Activated naive CD8-positive, alpha-beta T cell treated with anti-CD3 and anti-CD28 coated beads for 36 hours (primary cell): Measurements from ENCODE around the gene TFCP2L1. TPM values are rescaled to one million over a fixed set of nuclear protein-coding genes. Genes with fewer than 3 reads are reported as not detected.
A peak's percentile ranks its signal among the peaks of the same experiment; 100 is the strongest.

Experiments
- DNase-seq: peaks from one replicate; pipeline ENCODE4 v3.0.0; 2021
- H3K27ac Mint-ChIP-seq: one replicate; pipeline ENCODE4 v1.8.0; 2022; ENCODE audit warnings: mild to moderate bottlenecking, moderate library complexity, mixed read lengths
- H3K27me3 Mint-ChIP-seq: one replicate; pipeline ENCODE4 v1.8.0; 2022; ENCODE audit warnings: mild to moderate bottlenecking, mixed read lengths
- H3K36me3 Mint-ChIP-seq: one replicate; pipeline ENCODE4 v1.8.0; 2021; ENCODE audit warnings: mild to moderate bottlenecking, mixed read lengths
- H3K4me1 Mint-ChIP-seq: one replicate; pipeline ENCODE4 v1.8.0; 2021; ENCODE audit warnings: mixed read lengths
- H3K4me3 Mint-ChIP-seq: one replicate; pipeline ENCODE4 v1.8.0; 2022; ENCODE audit warnings: mild to moderate bottlenecking, moderate library complexity, mixed read lengths
- H3K9me3 Mint-ChIP-seq: one replicate; pipeline ENCODE4 v1.8.0; 2022; ENCODE audit warnings: mixed read lengths
- total RNA-seq, 2 experiments: library from RNA; stranded (reverse); gene quantifications; one replicate each; pipeline ENCODE4 v1.2.3, GENCODE V29; 2021

Gene TFCP2L1
- total RNA-seq, 2 experiments from 2014 or later, result 0.04 to 0.06 TPM

GRCh38 chr2:121185111-121185510 is 99.9 kb downstream of the TFCP2L1 start:
- Mint-ChIP-seq H3K4me3 (no peak overlapping the region), H3K4me1 (no peaks in the 10 kb centered on the region), H3K27ac (no peak overlapping the region), H3K36me3 (no peaks in the 10 kb centered on the region), H3K27me3 (peaks cover 4% of the 10 kb centered on the region), H3K9me3 (no peaks in the 10 kb centered on the region)
- no peak for DNase-seq

GRCh38 chr2:121184248-121184862 is 100.6 kb downstream of the TFCP2L1 start:
- Mint-ChIP-seq H3K36me3 (no peaks in the 10 kb centered on the region), H3K27ac (no peak overlapping the region), H3K4me1 (no peaks in the 10 kb centered on the region), H3K4me3 (no peak overlapping the region), H3K27me3 (peaks cover 4% of the 10 kb centered on the region), H3K9me3 (no peaks in the 10 kb centered on the region)
- DNase-seq, result no peak

- Mint-ChIP-seq H3K36me3 (no peaks in the 10 kb centered on the region), H3K4me3 (no peak overlapping the region), H3K4me1 (no peaks in the 10 kb centered on the region), H3K27ac (no peak overlapping the region), H3K9me3 (no peaks in the 10 kb centered on the region), H3K27me3 (no peaks in the 10 kb centered on the region)
- no peak for DNase-seq
Measured at GRCh38 chr2:121182520-121182919, 102.5 kb downstream of the TFCP2L1 start.

- Mint-ChIP-seq H3K36me3 (no peaks in the 10 kb centered on the region), H3K4me1 (no peaks in the 10 kb centered on the region), H3K9me3 (no peaks in the 10 kb centered on the region), H3K27me3 (no peaks in the 10 kb centered on the region), H3K4me3 (no peak overlapping the region), H3K27ac (no peak overlapping the region)
- no peak for DNase-seq
Measured at GRCh38 chr2:121179467-121179866, 105.5 kb downstream of the TFCP2L1 start.

GRCh38 chr2:121178730-121179129 is 106.3 kb downstream of the TFCP2L1 start:
- no peaks in the 10 kb centered on the region for H3K4me1 Mint-ChIP-seq
- no peak overlapping the region for H3K4me3 Mint-ChIP-seq
- H3K27ac Mint-ChIP-seq, result no peak overlapping the region
- no peak for DNase-seq
- H3K27me3 Mint-ChIP-seq, result no peaks in the 10 kb centered on the region
- H3K9me3 Mint-ChIP-seq, result no peaks in the 10 kb centered on the region
- H3K36me3 Mint-ChIP-seq, result no peaks in the 10 kb centered on the region

- H3K27me3 Mint-ChIP-seq, result no peaks in the 10 kb centered on the region
- H3K4me1 Mint-ChIP-seq, result no peaks in the 10 kb centered on the region
- H3K27ac Mint-ChIP-seq, result no peak overlapping the region
- DNase-seq, result no peak
- no peaks in the 10 kb centered on the region for H3K36me3 Mint-ChIP-seq
- H3K9me3 Mint-ChIP-seq, result no peaks in the 10 kb centered on the region
- H3K4me3 Mint-ChIP-seq, result no peak overlapping the region
Measured at GRCh38 chr2:121177896-121178295, 107.1 kb downstream of the TFCP2L1 start.

- Mint-ChIP-seq H3K27me3 (peaks cover 6% of the 10 kb centered on the region), H3K36me3 (no peaks in the 10 kb centered on the region), H3K27ac (no peak overlapping the region), H3K4me1 (no peaks in the 10 kb centered on the region), H3K9me3 (peaks cover 7% of the 10 kb centered on the region), H3K4me3 (no peak overlapping the region)
- DNase-seq, result no peak
Measured at GRCh38 chr2:121175326-121175725, 109.7 kb downstream of the TFCP2L1 start.

GRCh38 chr2:121173806-121174205 is 111.2 kb downstream of the TFCP2L1 start:
- Mint-ChIP-seq H3K4me1 (no peaks in the 10 kb centered on the region), H3K4me3 (no peak overlapping the region), H3K36me3 (no peaks in the 10 kb centered on the region), H3K27me3 (peaks cover 9% of the 10 kb centered on the region), H3K27ac (no peak overlapping the region), H3K9me3 (peaks cover 9% of the 10 kb centered on the region)
- no peak for DNase-seq

- no peak for DNase-seq
- H3K4me3 Mint-ChIP-seq, result no peak overlapping the region
- H3K27ac Mint-ChIP-seq, result no peak overlapping the region
- H3K36me3 Mint-ChIP-seq, result no peaks in the 10 kb centered on the region
- H3K27me3 Mint-ChIP-seq, result peaks cover 9% of the 10 kb centered on the region
- H3K9me3 Mint-ChIP-seq, result peaks cover 9% of the 10 kb centered on the region
- H3K4me1 Mint-ChIP-seq, result no peaks in the 10 kb centered on the region
Measured at GRCh38 chr2:121173112-121173511, 111.9 kb downstream of the TFCP2L1 start.

GRCh38 chr2:121172456-121172855 is 112.5 kb downstream of the TFCP2L1 start:
- no peak for DNase-seq
- no peak overlapping the region for H3K4me3 Mint-ChIP-seq
- H3K27me3 Mint-ChIP-seq, result peaks cover 9% of the 10 kb centered on the region
- no peaks in the 10 kb centered on the region for H3K36me3 Mint-ChIP-seq
- H3K4me1 Mint-ChIP-seq, result no peaks in the 10 kb centered on the region
- peaks cover 9% of the 10 kb centered on the region for H3K9me3 Mint-ChIP-seq
- H3K27ac Mint-ChIP-seq, result no peak overlapping the region

- Mint-ChIP-seq H3K9me3 (peaks cover 9% of the 10 kb centered on the region), H3K4me3 (no peak overlapping the region), H3K36me3 (no peaks in the 10 kb centered on the region), H3K27me3 (peaks cover 13% of the 10 kb centered on the region), H3K4me1 (no peaks in the 10 kb centered on the region), H3K27ac (no peak overlapping the region)
- DNase-seq, result peak; percentile 28
Measured at GRCh38 chr2:121171625-121172119, 113.3 kb downstream of the TFCP2L1 start.

GRCh38 chr2:121170577-121170976 is 114.4 kb downstream of the TFCP2L1 start:
- DNase-seq, result no peak
- no peaks in the 10 kb centered on the region for H3K4me1 Mint-ChIP-seq
- H3K9me3 Mint-ChIP-seq, result peaks cover 9% of the 10 kb centered on the region
- no peak overlapping the region for H3K4me3 Mint-ChIP-seq
- no peak overlapping the region for H3K27ac Mint-ChIP-seq
- no peaks in the 10 kb centered on the region for H3K36me3 Mint-ChIP-seq
- H3K27me3 Mint-ChIP-seq, result peaks cover 13% of the 10 kb centered on the region

- no peak overlapping the region for H3K4me3 Mint-ChIP-seq
- H3K27me3 Mint-ChIP-seq, result peaks cover 13% of the 10 kb centered on the region
- H3K36me3 Mint-ChIP-seq, result no peaks in the 10 kb centered on the region
- no peaks in the 10 kb centered on the region for H3K4me1 Mint-ChIP-seq
- DNase-seq, result no peak
- H3K27ac Mint-ChIP-seq, result no peak overlapping the region
- peaks cover 14% of the 10 kb centered on the region for H3K9me3 Mint-ChIP-seq
Measured at GRCh38 chr2:121167411-121167810, 117.6 kb downstream of the TFCP2L1 start.
